NT2/D1 (cell line): ENCODE data around the gene AXIN1.

Experiments used
- SUZ12 ChIP-seq: IDR thresholded peaks from 2 replicates; pipeline ENCODE4 v1.6.1; 2011; ENCODE audit not compliant: insufficient read length, insufficient read depth; ENCODE audit errors: extremely low read depth
- YY1 ChIP-seq: IDR thresholded peaks from 2 replicates; pipeline ENCODE4 v1.6.1; 2011; ENCODE audit not compliant: insufficient read length, insufficient read depth
- ZNF274 ChIP-seq: IDR thresholded peaks from 2 replicates; pipeline ENCODE4 v1.6.1; 2011; ENCODE audit warnings: mild to moderate bottlenecking, low read depth, low read length

DNA sequence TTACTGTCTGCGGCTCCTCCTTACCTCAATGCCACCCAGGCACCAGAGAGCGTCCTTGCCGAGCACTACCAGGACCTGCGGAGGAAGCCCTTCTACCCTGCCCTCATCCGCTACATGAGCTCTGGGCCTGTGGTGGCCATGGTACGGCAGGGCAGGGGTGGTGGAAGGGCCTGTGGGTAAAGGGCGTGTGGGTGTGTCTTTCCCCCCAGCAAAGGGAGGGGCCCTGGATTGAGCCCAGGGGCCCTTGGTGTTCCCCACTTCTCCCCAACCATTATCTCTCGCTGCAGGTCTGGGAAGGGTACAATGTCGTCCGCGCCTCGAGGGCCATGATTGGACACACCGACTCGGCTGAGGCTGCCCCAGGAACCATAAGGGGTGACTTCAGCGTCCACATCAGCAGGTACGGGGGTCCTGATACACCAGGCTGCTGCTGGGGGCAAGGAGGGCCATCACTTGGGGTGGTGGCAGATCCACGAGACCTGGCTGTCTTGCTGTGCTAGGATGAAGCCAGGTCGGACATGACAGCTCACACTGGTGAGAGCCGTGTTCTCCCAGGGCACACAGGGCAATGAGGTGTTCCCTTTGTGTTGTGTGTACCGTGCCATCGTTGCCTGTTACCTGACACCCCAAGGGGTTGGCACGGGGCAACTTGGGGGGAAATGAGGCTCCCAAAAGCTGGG lies 47.0 kb upstream of the AXIN1 start:
- TF ChIP-seq ZNF274 (no peak), YY1 (no peak), SUZ12 (no peak)
